Measurements from ENCODE around the gene KANSL1. TPM values are rescaled to one million over a fixed set of nuclear protein-coding genes. Genes with fewer than 3 reads are reported as not detected.

Gene KANSL1
- total RNA-seq, 2 donors from 2014 or later: 26.6 to 29.2 TPM

DNA sequence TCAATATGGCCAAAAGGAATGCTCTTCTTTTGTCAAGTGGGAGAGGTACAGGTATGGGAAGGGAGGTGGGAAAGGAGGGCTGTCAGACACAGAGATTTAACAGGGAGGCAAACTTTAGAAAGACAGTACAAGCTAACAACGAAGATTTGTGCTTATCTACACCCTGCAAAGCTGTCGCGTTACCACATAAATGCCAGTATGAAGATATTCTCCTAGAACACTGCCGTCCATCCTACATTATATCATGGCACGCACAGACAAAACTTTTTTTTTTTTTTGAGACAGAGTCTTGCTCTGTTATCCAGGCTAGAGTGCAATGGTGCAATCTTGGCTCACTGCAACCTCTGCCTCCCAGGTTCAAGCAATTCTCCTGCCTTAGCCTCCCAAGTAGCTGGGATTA is 143.6 kb downstream of the KANSL1 start:
- Histone ChIP-seq H3K4me3 (no peak overlapping the region), H3K36me3 (peaks cover 45% of the 10 kb centered on the region), H3K27ac (no peak overlapping the region), H3K4me1 (peaks cover 0 to 15% of the 10 kb centered on the region in 2 donors), H3K9me3 (no peaks in the 10 kb centered on the region), H3K27me3 (no peaks in the 10 kb centered on the region)
- no peak for DNase-seq (ENCODE audit: low spot score)
- TF ChIP-seq CTCF (IDR thresholded peaks at IDR 0.05): no peak

DNA sequence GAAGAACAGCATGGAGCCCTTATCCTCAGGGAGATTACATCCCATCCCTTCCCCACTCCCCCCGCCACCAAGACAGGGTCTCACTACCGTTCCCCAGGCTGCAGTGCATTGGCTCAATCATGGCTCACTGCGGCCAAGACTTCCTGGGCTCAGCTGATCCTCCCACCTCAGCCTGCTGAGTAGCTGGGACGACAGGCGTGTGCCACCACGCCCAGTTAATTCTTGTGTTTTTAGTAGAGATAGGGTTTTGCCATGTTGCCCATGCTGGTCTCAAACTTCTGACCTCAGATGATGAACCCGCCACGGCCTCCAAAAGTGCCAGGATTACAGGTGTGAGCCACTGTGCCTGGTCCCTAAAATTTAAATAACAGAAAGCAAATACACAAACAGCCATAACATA is 145.4 kb downstream of the KANSL1 start:
- peaks cover 45% of the 10 kb centered on the region for H3K36me3 ChIP-seq

DNA sequence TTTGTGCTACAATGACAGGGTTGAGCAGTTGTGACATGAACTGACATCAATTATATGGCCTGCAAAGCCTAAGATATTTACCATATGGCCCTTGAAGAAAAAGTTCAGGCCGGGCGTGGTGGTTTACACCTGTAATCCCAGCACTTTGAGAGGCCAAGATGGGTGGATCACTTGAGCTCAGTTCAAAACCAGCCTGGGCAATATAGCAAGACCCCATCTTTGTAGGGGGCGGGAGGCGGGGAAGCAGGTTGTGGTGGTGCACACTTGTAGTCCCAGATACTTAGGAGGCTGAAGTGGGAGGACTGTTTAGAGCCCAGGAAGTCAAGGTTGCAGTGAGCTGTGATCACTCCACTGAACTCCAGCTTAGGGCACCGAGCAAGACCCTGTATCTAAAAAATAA is 145.8 kb downstream of the KANSL1 start:
- H3K27me3 ChIP-seq: no peaks in the 10 kb centered on the region
- peaks cover 0 to 25% of the 10 kb centered on the region in 2 donors for H3K4me1 ChIP-seq
- H3K27ac ChIP-seq: no peak overlapping the region
- H3K4me3 ChIP-seq: no peak overlapping the region
- TF ChIP-seq CTCF (IDR thresholded peaks at IDR 0.05): no peak
- H3K9me3 ChIP-seq: no peaks in the 10 kb centered on the region
- peaks cover 45% of the 10 kb centered on the region for H3K36me3 ChIP-seq
- no peak for DNase-seq (ENCODE audit: low spot score)

More for the DNA sequence above, 145.4 kb downstream of the KANSL1 start:
- H3K4me3 ChIP-seq: no peak overlapping the region
- no peaks in the 10 kb centered on the region for H3K27me3 ChIP-seq
- H3K9me3 ChIP-seq: no peaks in the 10 kb centered on the region
- no peak for TF ChIP-seq CTCF (IDR thresholded peaks at IDR 0.05)
- no peak for DNase-seq (ENCODE audit: low spot score)
- peaks cover 0 to 25% of the 10 kb centered on the region in 2 donors for H3K4me1 ChIP-seq
- no peak overlapping the region for H3K27ac ChIP-seq

DNA sequence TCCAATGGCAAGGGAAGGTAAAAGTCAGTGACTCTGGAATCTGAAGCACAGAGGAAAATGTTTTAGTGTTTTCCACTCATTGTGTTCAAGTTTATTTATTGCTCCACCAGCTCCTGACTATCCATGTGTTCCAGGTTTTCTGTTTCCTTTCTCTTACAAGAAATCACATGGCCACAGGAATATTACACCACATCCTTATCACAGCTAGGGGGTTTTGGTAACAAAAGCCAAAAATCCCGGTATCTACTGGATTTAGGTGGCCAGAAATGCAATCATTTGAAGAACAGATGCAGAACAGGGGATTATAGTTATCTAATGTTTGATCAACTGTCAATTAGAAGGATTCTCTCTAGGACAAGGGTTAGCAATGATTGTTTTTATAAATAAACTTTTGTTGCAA is 146.3 kb downstream of the KANSL1 start:
- peaks cover 0 to 25% of the 10 kb centered on the region in 2 donors for H3K4me1 ChIP-seq
- TF ChIP-seq CTCF (IDR thresholded peaks at IDR 0.05): no peak
- no peaks in the 10 kb centered on the region for H3K27me3 ChIP-seq
- peaks cover 45% of the 10 kb centered on the region for H3K36me3 ChIP-seq
- no peak for DNase-seq (ENCODE audit: low spot score)
- no peaks in the 10 kb centered on the region for H3K9me3 ChIP-seq
- H3K4me3 ChIP-seq: no peak overlapping the region
- no peak overlapping the region for H3K27ac ChIP-seq

DNA sequence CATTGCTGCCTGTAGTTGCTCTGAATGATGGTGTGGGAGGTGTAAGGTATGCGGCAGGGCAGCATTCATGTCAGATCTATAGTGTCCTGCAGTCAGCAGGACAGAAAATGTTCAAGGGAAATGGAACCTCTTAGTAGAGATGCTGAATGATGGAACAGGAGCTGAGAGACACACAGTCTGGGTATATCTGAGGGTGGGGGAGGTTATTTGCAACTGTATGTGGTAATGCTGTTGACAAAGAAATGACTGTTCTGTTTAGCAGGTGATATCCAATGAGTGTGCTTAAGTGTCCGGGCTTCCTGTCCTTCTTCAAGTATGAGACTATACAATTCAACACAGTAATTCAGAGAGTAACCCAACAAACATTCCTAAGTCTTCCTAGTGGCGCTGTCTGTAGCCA is 147.6 kb downstream of the KANSL1 start:
- no peak for DNase-seq (ENCODE audit: low spot score)
- no peak overlapping the region for H3K4me3 ChIP-seq
- no peak for TF ChIP-seq CTCF (IDR thresholded peaks at IDR 0.05)
- H3K36me3 ChIP-seq: peaks cover 38% of the 10 kb centered on the region
- peak overlapping the region in 1 of 2 donors; percentile 3 for H3K27ac ChIP-seq
- peaks cover 0 to 25% of the 10 kb centered on the region in 2 donors for H3K4me1 ChIP-seq
- no peaks in the 10 kb centered on the region for H3K27me3 ChIP-seq
- no peaks in the 10 kb centered on the region for H3K9me3 ChIP-seq

DNA sequence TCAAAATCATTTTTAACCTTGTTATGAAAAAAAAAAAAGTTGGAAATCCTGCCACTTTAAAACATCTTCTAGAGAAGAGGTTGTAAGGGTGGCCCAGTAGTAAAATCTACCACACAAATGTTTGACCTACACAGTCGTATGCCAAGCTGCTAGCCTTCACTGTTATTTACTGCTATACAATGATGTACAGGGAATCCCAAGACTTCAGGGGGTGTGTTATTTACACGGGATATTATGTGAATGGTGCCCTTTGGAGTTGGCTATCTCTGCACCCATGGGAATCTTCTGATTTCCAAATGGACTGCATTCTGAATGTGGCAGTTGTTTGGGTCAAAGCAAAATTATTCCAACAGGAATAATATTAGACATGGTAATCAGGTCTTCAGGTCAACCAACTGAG is 148.2 kb downstream of the KANSL1 start:
- Histone ChIP-seq H3K4me1 (peaks cover 0 to 28% of the 10 kb centered on the region in 2 donors), H3K9me3 (no peaks in the 10 kb centered on the region), H3K4me3 (no peak overlapping the region), H3K36me3 (peaks cover 32% of the 10 kb centered on the region), H3K27ac (no peak overlapping the region), H3K27me3 (no peaks in the 10 kb centered on the region)
- no peak for DNase-seq (ENCODE audit: low spot score)
- no peak for TF ChIP-seq CTCF (IDR thresholded peaks at IDR 0.05)

Measured in right atrium auricular region (tissue), 2 donors.